ENCODE measurements around the gene ZNF831.

DNA sequence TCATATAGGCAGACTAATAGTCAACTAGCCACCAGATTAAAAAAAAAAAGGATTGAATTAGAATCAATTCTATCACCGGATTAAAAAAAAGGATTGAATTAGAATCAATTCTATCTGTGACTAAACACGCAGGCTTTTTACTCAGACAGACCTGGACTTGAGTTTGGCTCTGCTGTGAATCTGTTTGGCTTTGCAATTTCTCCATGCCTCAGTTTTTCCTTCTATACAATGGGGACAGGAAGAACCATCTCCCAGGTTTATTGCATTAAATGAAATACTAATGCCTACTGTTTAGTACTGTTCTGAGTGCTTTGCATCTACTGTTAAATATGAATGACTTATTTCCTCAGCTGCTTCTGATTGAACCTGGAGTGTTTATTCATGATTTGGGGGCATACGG lies 106.8 kb downstream of the ZNF831 start:
- TF ChIP-seq, protein P1, sequence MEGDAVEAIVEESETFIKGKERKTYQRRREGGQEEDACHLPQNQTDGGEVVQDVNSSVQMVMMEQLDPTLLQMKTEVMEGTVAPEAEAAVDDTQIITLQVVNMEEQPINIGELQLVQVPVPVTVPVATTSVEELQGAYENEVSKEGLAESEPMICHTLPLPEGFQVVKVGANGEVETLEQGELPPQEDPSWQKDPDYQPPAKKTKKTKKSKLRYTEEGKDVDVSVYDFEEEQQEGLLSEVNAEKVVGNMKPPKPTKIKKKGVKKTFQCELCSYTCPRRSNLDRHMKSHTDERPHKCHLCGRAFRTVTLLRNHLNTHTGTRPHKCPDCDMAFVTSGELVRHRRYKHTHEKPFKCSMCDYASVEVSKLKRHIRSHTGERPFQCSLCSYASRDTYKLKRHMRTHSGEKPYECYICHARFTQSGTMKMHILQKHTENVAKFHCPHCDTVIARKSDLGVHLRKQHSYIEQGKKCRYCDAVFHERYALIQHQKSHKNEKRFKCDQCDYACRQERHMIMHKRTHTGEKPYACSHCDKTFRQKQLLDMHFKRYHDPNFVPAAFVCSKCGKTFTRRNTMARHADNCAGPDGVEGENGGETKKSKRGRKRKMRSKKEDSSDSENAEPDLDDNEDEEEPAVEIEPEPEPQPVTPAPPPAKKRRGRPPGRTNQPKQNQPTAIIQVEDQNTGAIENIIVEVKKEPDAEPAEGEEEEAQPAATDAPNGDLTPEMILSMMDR (IDR thresholded peaks at IDR 0.05): no peak
- TF ChIP-seq EP300 (IDR thresholded peaks at IDR 0.05): no peak

Data from tibial nerve (tissue), 4 donors.